Stimulated activated effector memory CD8-positive, alpha-beta T cell treated with anti-CD3 and anti-CD28 coated beads, Interleukin-12 subunit alpha, Interleukin-12 subunit beta, amount 100 ng/mL, for 72 hours (primary cell): ENCODE results near the gene CRYZL1.
A peak's percentile ranks its signal among the peaks of the same experiment; 100 is the strongest.
"Not testable (repeated sequence)": the region's sequence is repeated elsewhere in the genome, so short reads cannot be mapped to it uniquely, and the experiment has no call there.

Source experiments
- ATAC-seq: fragments of 150-1000 bp; cut with Tn5 transposase; 2 replicates; pipeline ENCODE4 v1.10.0; 2021
- DNase-seq, 2 donors: peaks; one replicate each; pipeline ENCODE4 v3.0.0; 2021 to 2022; ENCODE audit warnings: low spot score in 2 of 2
- H3K27ac Mint-ChIP-seq: one replicate; pipeline ENCODE4 v1.8.0; 2022; ENCODE audit warnings: mild to moderate bottlenecking, mixed read lengths
- H3K36me3 Mint-ChIP-seq: one replicate; pipeline ENCODE4 v1.8.0; 2022; ENCODE audit warnings: mild to moderate bottlenecking, mixed read lengths
- H3K4me1 Mint-ChIP-seq: one replicate; pipeline ENCODE4 v1.8.0; 2022; ENCODE audit warnings: mixed read lengths
- H3K4me3 Mint-ChIP-seq: one replicate; pipeline ENCODE4 v1.8.0; 2022; ENCODE audit warnings: mild to moderate bottlenecking, mixed read lengths
- H3K9me3 Mint-ChIP-seq: one replicate; pipeline ENCODE4 v1.8.0; 2022; ENCODE audit warnings: mixed read lengths

Gene CRYZL1

GRCh38 chr21:33641352-33642026 is at the start of gene CRYZL1:
Gene CRYZL1 (minus strand): TSS chr21:33641741. CDS start chr21:33631551, 10,190 bp downstream.
- H3K4me3 Mint-ChIP-seq, result peak within 1 kb of the TSS; percentile 73
- H3K4me1 Mint-ChIP-seq, result peaks cover 23% of the 10 kb centered on the region
- H3K9me3 Mint-ChIP-seq, result no peaks in the 10 kb centered on the region
- peaks cover 10% of the 10 kb centered on the region for H3K36me3 Mint-ChIP-seq
- peak; percentile 89 for ATAC-seq
- DNase-seq, result peak; percentile 97 to 100
- peak within 1 kb of the TSS; percentile 90 for H3K27ac Mint-ChIP-seq

- H3K27ac Mint-ChIP-seq, result no peak overlapping the region
- H3K4me3 Mint-ChIP-seq, result no peak overlapping the region
- no peak for ATAC-seq
- no peaks in the 10 kb centered on the region for H3K4me1 Mint-ChIP-seq
- H3K36me3 Mint-ChIP-seq, result no peaks in the 10 kb centered on the region
- no peak for DNase-seq
- no peaks in the 10 kb centered on the region for H3K9me3 Mint-ChIP-seq
These were observed 49.3 kb upstream of the CRYZL1 start for GRCh38 chr21:33690874-33691273.

- no peaks in the 10 kb centered on the region for H3K36me3 Mint-ChIP-seq
- no peak for ATAC-seq
- DNase-seq, result no peak
- H3K27ac Mint-ChIP-seq, result no peak overlapping the region
- H3K9me3 Mint-ChIP-seq, result no peaks in the 10 kb centered on the region
- no peak overlapping the region for H3K4me3 Mint-ChIP-seq
- no peaks in the 10 kb centered on the region for H3K4me1 Mint-ChIP-seq
These were observed 46.8 kb upstream of the CRYZL1 start for GRCh38 chr21:33688353-33688752.

GRCh38 chr21:33687634-33688033 is 46.1 kb upstream of the CRYZL1 start:
- H3K4me3 Mint-ChIP-seq, result no peak overlapping the region
- ATAC-seq (no peak), DNase-seq (no peak)
- no peaks in the 10 kb centered on the region for H3K4me1 Mint-ChIP-seq
- no peaks in the 10 kb centered on the region for H3K36me3 Mint-ChIP-seq
- no peak overlapping the region for H3K27ac Mint-ChIP-seq
- no peaks in the 10 kb centered on the region for H3K9me3 Mint-ChIP-seq

- Mint-ChIP-seq H3K36me3 (no peaks in the 10 kb centered on the region), H3K4me1 (no peaks in the 10 kb centered on the region), H3K9me3 (no peaks in the 10 kb centered on the region), H3K27ac (no peak overlapping the region), H3K4me3 (no peak overlapping the region)
- no peak for DNase-seq
- ATAC-seq, result no peak
These were observed 44.8 kb upstream of the CRYZL1 start for GRCh38 chr21:33686386-33686785.

GRCh38 chr21:33685613-33686197 is 44.2 kb upstream of the CRYZL1 start:
- H3K27ac Mint-ChIP-seq, result no peak overlapping the region
- no peaks in the 10 kb centered on the region for H3K4me1 Mint-ChIP-seq
- no peaks in the 10 kb centered on the region for H3K9me3 Mint-ChIP-seq
- no peak overlapping the region for H3K4me3 Mint-ChIP-seq
- no peaks in the 10 kb centered on the region for H3K36me3 Mint-ChIP-seq
- ATAC-seq (no peak), DNase-seq (no peak)

GRCh38 chr21:33684923-33685560 is 43.5 kb upstream of the CRYZL1 start:
- ATAC-seq, result no peak
- Mint-ChIP-seq H3K36me3 (no peaks in the 10 kb centered on the region), H3K4me3 (no peak overlapping the region), H3K4me1 (no peaks in the 10 kb centered on the region), H3K9me3 (no peaks in the 10 kb centered on the region), H3K27ac (no peak overlapping the region)
- no peak for DNase-seq

- H3K9me3 Mint-ChIP-seq, result no peaks in the 10 kb centered on the region
- ATAC-seq, result no peak
These were observed 42.5 kb upstream of the CRYZL1 start for GRCh38 chr21:33684068-33684467.

GRCh38 chr21:33682992-33683627 is 41.6 kb upstream of the CRYZL1 start:
- no peak overlapping the region for H3K4me3 Mint-ChIP-seq
- ATAC-seq (no peak), DNase-seq (no peak)
- H3K36me3 Mint-ChIP-seq, result no peaks in the 10 kb centered on the region
- H3K9me3 Mint-ChIP-seq, result no peaks in the 10 kb centered on the region
- H3K27ac Mint-ChIP-seq, result no peak overlapping the region
- no peaks in the 10 kb centered on the region for H3K4me1 Mint-ChIP-seq

More at GRCh38 chr21:33684068-33684467, 42.5 kb upstream of the CRYZL1 start:
- no peak overlapping the region for H3K27ac Mint-ChIP-seq
- no peak overlapping the region for H3K4me3 Mint-ChIP-seq
- DNase-seq, result no peak
- H3K4me1 Mint-ChIP-seq, result no peaks in the 10 kb centered on the region
- no peaks in the 10 kb centered on the region for H3K36me3 Mint-ChIP-seq

- H3K4me3 Mint-ChIP-seq, result no peak overlapping the region
- no peak overlapping the region for H3K27ac Mint-ChIP-seq
These were observed 39.3 kb upstream of the CRYZL1 start for GRCh38 chr21:33680870-33681269.

GRCh38 chr21:33677450-33677849 is 35.9 kb upstream of the CRYZL1 start:
- H3K36me3 Mint-ChIP-seq, result no peaks in the 10 kb centered on the region
- H3K4me3 Mint-ChIP-seq, result no peak overlapping the region
- ATAC-seq (no peak), DNase-seq (no peak)
- no peak overlapping the region for H3K27ac Mint-ChIP-seq
- H3K9me3 Mint-ChIP-seq, result no peaks in the 10 kb centered on the region
- no peaks in the 10 kb centered on the region for H3K4me1 Mint-ChIP-seq

More at GRCh38 chr21:33680870-33681269, 39.3 kb upstream of the CRYZL1 start:
- no peaks in the 10 kb centered on the region for H3K9me3 Mint-ChIP-seq
- H3K4me1 Mint-ChIP-seq, result no peaks in the 10 kb centered on the region
- H3K36me3 Mint-ChIP-seq, result no peaks in the 10 kb centered on the region
- ATAC-seq (no peak), DNase-seq (peak in 1 of 2 donors; percentile 39)

- not testable (repeated sequence) for H3K27ac Mint-ChIP-seq, H3K9me3 Mint-ChIP-seq, ATAC-seq, H3K4me3 Mint-ChIP-seq, H3K4me1 Mint-ChIP-seq, H3K36me3 Mint-ChIP-seq, DNase-seq
These were observed 35.1 kb upstream of the CRYZL1 start for GRCh38 chr21:33676666-33677065.

GRCh38 chr21:33674226-33674625 is 32.7 kb upstream of the CRYZL1 start:
- no peak overlapping the region for H3K27ac Mint-ChIP-seq
- no peaks in the 10 kb centered on the region for H3K4me1 Mint-ChIP-seq
- H3K36me3 Mint-ChIP-seq, result no peaks in the 10 kb centered on the region
- no peak for DNase-seq
- H3K4me3 Mint-ChIP-seq, result no peak overlapping the region
- no peaks in the 10 kb centered on the region for H3K9me3 Mint-ChIP-seq
- ATAC-seq, result no peak

GRCh38 chr21:33673473-33673872 is 31.9 kb upstream of the CRYZL1 start:
- H3K4me3 Mint-ChIP-seq, result no peak overlapping the region
- no peaks in the 10 kb centered on the region for H3K9me3 Mint-ChIP-seq
- H3K36me3 Mint-ChIP-seq, result no peaks in the 10 kb centered on the region
- H3K4me1 Mint-ChIP-seq, result no peaks in the 10 kb centered on the region
- DNase-seq (no peak), ATAC-seq (no peak)
- H3K27ac Mint-ChIP-seq, result no peak overlapping the region

- no peak overlapping the region for H3K4me3 Mint-ChIP-seq
- ATAC-seq (no peak), DNase-seq (no peak)
- no peaks in the 10 kb centered on the region for H3K36me3 Mint-ChIP-seq
- H3K9me3 Mint-ChIP-seq, result no peaks in the 10 kb centered on the region
- H3K27ac Mint-ChIP-seq, result no peak overlapping the region
- H3K4me1 Mint-ChIP-seq, result no peaks in the 10 kb centered on the region
These were observed 28.8 kb upstream of the CRYZL1 start for GRCh38 chr21:33670076-33670978.
